Osteocyte (in vitro differentiated cells): ENCODE results near the gene LCOR. TPM values are rescaled to one million over a fixed set of nuclear protein-coding genes. Genes with fewer than 3 reads are reported as not detected.

Experiments
- DNase-seq: peaks from one replicate; pipeline ENCODE4 v3.0.0; 2021; ENCODE audit warnings: mixed read lengths; ENCODE audit not compliant: unreplicated experiment; ENCODE audit errors: extremely low spot score
- H3K27ac Mint-ChIP-seq: one replicate; pipeline ENCODE4 v1.8.0; 2021; ENCODE audit warnings: mild to moderate bottlenecking, mixed read lengths; ENCODE audit not compliant: unreplicated experiment
- H3K27me3 Mint-ChIP-seq: one replicate; pipeline ENCODE4 v1.8.0; 2021; ENCODE audit warnings: mixed read lengths; ENCODE audit not compliant: unreplicated experiment
- H3K36me3 Mint-ChIP-seq: one replicate; pipeline ENCODE4 v1.8.0; 2021; ENCODE audit warnings: mixed read lengths; ENCODE audit not compliant: unreplicated experiment
- H3K4me1 Mint-ChIP-seq: one replicate; pipeline ENCODE4 v1.8.0; 2021; ENCODE audit warnings: mixed read lengths; ENCODE audit not compliant: unreplicated experiment
- H3K4me3 Mint-ChIP-seq: one replicate; pipeline ENCODE4 v1.8.0; 2021; ENCODE audit warnings: mild to moderate bottlenecking, moderate library complexity, mixed read lengths; ENCODE audit not compliant: unreplicated experiment
- H3K9me3 Mint-ChIP-seq: one replicate; pipeline ENCODE4 v1.8.0; 2021; ENCODE audit warnings: mixed read lengths; ENCODE audit not compliant: unreplicated experiment
- total RNA-seq: library from RNA; stranded (reverse); gene quantifications from 2 replicates; pipeline ENCODE4 v1.2.1, GENCODE V29; 2021
- TF ChIP-seq, protein P1 (sequence below): fragments of 200-600 bp; sonication (generic); IDR thresholded peaks from 2 replicates; pipeline ENCODE4 v1.5.0; 2021; ENCODE audit warnings: antibody characterized with exemption, mild to moderate bottlenecking, moderate library complexity

Gene LCOR
- total RNA-seq, 1 donor from 2014 or later = 22.6 TPM

DNA sequence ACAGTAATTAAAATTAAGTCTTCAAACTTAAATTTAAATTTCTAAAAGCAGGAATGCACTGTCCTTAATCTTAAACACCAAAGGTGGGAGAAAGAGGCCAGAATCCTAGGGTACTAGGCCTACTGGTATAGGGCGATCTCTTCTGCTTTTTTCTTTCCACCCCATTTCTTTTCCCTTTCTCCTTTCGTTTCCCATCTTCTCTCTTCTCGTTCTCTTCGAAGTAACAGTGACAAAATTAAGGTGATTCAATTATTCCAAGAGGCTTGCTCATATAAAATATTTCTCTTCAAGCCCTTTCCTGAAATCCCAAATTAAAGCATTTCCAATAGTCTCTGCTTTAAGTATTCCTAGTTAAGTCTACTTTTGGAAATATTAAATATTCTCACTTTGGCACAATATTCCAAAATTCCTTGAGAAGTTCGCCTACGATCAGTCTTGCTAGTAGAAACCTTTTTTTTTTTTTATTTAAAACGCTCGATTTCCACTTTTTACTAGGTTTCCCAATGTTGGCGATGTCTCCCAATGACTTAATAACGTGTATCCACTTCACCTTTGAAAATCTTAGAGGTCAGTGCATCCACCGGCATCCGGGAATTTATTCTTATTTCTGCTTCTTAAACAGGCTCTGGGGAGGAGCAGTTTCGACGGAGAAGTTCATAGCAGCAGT is 765 bp upstream of the LCOR start:
- no peaks in the 10 kb centered on the region for H3K9me3 Mint-ChIP-seq
- H3K27ac Mint-ChIP-seq = peak overlapping the region; percentile 95
- H3K4me1 Mint-ChIP-seq = peaks cover 36% of the 10 kb centered on the region
- peaks cover 3% of the 10 kb centered on the region for H3K27me3 Mint-ChIP-seq
- H3K4me3 Mint-ChIP-seq = peak overlapping the region; percentile 91
- no peak for DNase-seq
- no peaks in the 10 kb centered on the region for H3K36me3 Mint-ChIP-seq
- TF ChIP-seq, protein P1, sequence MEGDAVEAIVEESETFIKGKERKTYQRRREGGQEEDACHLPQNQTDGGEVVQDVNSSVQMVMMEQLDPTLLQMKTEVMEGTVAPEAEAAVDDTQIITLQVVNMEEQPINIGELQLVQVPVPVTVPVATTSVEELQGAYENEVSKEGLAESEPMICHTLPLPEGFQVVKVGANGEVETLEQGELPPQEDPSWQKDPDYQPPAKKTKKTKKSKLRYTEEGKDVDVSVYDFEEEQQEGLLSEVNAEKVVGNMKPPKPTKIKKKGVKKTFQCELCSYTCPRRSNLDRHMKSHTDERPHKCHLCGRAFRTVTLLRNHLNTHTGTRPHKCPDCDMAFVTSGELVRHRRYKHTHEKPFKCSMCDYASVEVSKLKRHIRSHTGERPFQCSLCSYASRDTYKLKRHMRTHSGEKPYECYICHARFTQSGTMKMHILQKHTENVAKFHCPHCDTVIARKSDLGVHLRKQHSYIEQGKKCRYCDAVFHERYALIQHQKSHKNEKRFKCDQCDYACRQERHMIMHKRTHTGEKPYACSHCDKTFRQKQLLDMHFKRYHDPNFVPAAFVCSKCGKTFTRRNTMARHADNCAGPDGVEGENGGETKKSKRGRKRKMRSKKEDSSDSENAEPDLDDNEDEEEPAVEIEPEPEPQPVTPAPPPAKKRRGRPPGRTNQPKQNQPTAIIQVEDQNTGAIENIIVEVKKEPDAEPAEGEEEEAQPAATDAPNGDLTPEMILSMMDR = no peak

- Mint-ChIP-seq H3K4me1 (peaks cover 43% of the 10 kb centered on the region), H3K9me3 (no peaks in the 10 kb centered on the region), H3K27ac (peak overlapping the region; percentile 54), H3K27me3 (no peaks in the 10 kb centered on the region), H3K36me3 (no peaks in the 10 kb centered on the region), H3K4me3 (peak overlapping the region; percentile 83)
- TF ChIP-seq, protein P1 = no peak
- peak; percentile 94 for DNase-seq
Observed at GRCh38 chr10:96832721-96833219, 672 bp downstream of the LCOR start.

DNA sequence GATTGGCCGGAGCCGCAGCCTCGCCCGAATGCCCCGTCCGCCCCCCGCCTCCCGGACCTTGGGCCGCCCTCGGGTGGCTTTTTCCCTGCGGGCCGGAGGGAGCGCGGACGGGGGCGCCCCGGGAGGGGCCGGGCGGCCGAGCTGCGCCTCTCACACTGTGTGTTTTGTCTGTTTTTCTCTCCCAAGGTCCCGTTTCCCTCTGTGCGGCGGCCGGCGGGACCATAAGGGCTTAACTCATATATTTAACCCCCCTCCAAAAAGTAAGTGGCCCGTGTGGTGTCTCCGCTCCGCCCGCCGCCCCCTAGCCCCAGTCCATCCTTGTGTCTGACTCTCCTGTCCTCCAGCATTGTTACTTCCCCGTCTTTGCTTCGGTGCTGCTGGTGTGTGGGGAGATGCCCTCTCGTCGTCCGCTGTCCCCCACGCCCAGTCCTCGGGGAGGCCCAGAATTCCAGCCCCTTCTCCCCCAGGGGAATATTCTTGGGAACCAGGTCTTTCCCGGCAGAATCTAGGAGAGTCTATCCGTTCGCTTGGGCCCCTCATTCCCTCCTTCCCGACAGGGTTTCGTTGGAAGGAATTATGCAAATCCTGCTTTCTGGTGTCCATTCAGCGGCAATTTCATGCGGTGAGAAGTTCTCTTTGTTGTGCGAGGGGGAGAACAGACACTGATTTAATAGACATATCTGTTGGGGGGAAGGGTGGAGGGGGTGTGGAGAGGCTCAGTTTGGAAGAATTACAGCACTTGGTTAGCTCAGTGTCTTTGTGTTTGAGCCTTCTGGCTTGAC is 1.3 kb downstream of the LCOR start:
- Mint-ChIP-seq H3K4me3 (peak overlapping the region; percentile 94), H3K4me1 (peaks cover 47% of the 10 kb centered on the region), H3K9me3 (no peaks in the 10 kb centered on the region), H3K27me3 (no peaks in the 10 kb centered on the region), H3K36me3 (no peaks in the 10 kb centered on the region), H3K27ac (peak overlapping the region; percentile 92)
- DNase-seq = no peak
- TF ChIP-seq, protein P1 = no peak

- Mint-ChIP-seq H3K9me3 (no peaks in the 10 kb centered on the region), H3K4me1 (peaks cover 51% of the 10 kb centered on the region), H3K27me3 (no peaks in the 10 kb centered on the region), H3K4me3 (peak overlapping the region; percentile 94), H3K27ac (peak overlapping the region; percentile 92), H3K36me3 (no peaks in the 10 kb centered on the region)
- TF ChIP-seq, protein P1 = no peak
- DNase-seq = no peak
Observed at GRCh38 chr10:96834120-96834519, 2.0 kb downstream of the LCOR start.

DNA sequence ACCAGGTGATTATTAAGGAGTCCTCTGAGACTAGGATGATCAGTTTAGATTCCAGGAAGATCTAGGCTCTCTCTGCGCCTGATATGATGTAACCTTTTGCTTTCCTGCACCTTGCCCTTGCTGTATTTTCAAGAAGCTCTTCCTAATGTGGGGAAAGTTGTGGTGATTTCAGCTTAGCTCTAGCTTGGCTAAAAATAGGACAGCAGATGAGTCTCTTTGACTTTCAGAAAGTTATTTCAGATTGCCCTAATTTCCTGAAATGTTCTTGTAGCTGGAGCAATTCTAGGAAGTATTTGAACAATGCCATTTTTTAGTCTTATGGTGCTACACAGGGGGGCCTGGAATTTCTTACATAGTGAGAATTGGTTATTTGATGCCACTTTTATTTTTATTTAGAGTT is 3.8 kb downstream of the LCOR start:
- Mint-ChIP-seq H3K36me3 (no peaks in the 10 kb centered on the region), H3K4me1 (peaks cover 53% of the 10 kb centered on the region), H3K27me3 (no peaks in the 10 kb centered on the region), H3K4me3 (peak overlapping the region; percentile 39), H3K27ac (peak overlapping the region; percentile 57), H3K9me3 (no peaks in the 10 kb centered on the region)
- DNase-seq = no peak
- TF ChIP-seq, protein P1 = no peak
